HG02885 (cell line): ENCODE data around the gene POLR2M.

Source experiments
- ATAC-seq: cut with Tn5 transposase; IDR thresholded peaks from one replicate; pipeline ENCODE4 v1.9.1; 2021; ENCODE audit warnings: mild to moderate bottlenecking; ENCODE audit not compliant: unreplicated experiment, poor library complexity

Gene POLR2M

DNA sequence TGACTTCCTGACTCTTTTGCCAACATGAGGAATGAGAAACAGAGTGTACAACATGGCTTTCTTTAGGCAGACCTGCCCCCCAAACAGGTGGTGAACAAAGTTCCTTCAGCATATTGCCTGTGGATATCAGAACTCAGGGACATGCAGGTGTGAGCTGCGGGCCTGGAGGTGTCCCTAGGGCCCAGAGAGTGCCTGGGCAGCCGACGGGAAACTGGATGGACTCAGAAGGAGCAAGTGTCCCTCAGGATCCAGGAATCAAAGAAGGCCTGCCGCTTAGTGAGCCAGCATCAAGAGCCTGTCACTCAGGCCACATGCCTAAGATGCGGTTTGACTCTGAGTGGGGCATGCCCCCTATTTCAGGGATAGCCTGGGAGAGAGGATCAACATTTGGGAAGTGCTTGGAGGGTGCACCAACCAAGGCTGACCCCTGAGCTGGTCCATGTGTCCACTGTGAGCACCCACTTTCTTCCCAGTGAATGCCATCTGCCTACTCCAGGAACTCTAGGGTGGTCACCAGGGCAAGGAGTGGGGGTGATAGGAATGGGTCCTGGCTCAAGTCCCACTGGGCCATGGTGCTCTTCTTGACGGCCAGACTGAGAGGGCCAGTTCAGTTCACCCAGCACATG, 16.1 kb upstream of the POLR2M start:
- ATAC-seq = no peak

DNA sequence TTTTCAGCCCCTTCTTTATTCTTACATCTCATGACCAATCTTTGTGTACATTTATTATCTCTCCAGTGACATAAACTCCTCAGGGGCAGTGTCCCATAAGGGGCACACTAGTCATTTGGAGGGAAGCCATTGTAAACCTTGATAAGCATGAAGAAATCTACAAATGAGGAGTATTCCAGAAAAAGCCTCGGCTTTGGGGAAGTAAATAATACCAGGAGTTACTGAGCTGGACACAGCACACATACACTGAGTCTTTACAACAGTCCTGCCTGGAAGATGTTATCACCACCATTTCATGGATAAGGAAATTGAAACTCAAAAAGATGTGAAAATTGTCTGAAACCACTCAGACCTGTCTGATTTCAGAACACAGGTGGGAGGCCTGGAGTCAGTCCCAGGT, 15.4 kb upstream of the POLR2M start:
- ATAC-seq = no peak

DNA sequence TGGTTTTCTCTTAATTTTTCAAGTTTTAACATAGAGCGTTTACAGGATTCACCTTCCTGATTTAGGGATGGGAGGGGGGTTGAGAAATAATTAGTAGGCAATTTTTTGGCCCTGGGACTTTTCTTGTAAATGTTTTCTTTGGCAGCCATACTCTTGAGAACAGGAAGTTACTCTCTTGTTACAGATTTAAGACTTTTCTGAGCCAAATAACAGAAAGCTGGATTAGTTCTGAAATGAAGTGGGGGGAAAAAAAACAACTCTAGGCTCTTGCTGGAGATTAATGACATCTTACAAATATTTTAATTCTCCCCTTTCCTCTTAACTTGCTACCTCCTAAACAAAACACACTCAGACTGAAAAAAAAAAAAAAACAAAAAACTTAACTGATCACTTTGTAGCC, 13.8 kb upstream of the POLR2M start:
- no peak for ATAC-seq

DNA sequence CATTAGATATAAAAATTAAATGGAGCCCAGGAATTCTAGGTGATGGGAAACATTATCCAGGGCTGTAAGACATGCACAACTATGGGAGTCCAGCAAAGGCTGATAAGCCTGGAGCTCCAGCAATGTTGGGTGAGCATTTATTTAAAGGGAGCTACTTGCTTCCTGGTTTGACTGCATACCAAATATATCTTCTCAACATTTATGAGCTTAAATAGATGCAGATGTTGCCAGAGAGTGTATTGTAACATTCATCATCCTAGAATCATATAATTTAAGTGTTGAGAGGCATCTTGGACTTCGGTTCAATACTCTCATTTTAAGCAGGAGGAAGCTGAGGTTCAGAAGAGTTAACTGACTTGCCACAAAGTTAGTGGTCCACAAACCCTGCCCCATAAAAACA, 12.2 kb upstream of the POLR2M start:
- no peak for ATAC-seq

DNA sequence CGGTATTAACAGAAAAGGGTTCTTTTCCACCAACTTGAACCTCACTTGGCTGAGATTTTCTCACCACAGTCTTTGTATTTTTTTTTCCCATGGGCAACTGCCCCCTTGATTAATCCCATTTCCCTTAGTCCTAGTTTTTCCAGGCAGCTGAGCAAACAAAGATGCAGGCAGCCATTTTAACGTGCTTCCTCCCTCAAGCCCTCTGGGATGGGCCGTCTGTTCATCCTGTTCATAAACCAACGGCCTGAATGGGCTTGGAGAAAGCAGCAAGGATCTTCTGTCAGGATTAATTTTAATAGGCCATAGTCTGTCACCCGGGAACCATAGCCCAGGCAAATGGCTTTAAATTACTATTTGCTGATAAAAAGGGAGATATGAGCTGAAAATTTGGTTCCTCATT, 10.4 kb upstream of the POLR2M start:
- ATAC-seq = no peak

DNA sequence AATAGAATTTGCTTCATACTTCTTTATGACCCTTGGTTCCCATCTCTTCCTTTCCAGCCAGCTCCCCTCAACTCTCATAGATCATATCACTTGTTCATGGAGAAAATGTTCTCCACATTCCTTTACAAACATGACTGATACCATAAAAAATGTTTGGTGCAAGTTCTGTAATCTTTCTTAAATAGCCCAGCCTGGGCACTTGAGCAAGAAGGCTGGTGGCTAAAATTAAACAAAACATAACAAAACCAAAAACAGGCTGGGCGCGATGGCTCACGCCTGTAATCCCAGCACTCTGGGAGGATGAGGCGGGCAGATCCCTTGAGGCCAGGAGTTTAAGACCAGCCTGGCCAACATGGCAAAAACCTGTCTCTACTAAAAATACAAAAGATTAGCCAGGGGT, 8.9 kb upstream of the POLR2M start:
- no peak for ATAC-seq

DNA sequence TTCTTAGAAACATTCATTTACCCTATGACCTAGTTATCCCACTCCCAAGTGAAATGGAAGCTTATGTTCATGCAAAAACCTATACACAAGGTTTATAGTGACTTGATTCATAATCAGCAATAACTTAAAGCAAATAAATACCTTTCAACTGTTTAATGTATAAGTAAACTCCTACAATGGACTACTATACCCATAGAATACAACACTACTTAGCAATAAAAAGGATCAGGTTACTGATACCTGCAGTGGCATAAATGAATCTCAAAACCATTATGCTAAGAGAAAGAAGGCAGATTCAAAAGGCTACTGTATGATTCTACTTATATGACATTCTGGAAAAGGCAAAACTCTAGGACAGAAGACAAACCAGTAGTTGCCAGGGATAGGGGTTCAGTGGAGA, 8.3 kb upstream of the POLR2M start:
- ATAC-seq = no peak

DNA sequence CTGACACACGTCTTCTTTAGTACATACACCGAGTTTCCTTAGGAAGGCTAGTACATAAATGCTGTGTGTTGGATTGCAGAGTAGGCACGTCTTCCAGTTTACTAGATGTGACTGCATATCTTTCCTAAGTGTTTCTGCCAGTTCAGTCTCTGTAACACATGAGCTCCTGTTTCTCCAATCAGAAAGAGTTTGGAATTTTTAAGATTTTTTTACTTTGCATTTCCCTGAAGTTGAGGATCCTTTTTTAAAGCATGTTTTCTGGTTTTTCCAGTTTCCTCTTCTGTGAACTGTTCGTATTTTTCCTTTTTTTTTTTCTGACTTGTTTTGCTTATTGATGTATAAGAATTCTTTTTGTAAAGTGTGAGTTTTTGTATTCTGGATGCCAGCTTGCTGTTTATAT, 7.5 kb upstream of the POLR2M start:
- ATAC-seq = no peak

DNA sequence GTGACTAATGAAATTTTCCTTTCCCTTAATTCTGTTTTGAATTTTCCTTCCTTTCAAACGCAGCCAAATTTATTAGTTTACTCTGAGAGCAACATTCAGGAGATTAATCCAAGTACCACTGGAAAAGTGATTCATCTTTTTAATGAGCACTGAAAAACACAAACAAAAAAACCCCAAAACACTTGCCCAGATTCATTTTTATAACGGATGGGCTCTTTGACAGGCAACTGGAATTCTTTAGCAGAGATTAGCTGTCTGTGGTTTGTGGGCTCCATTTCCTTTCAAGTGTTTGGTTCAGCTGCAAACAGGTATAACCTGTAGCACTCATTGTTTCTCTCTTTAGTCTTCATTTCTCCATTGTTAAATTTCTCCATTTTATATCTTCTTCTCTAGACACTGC, 3.1 kb upstream of the POLR2M start:
- ATAC-seq = no peak

DNA sequence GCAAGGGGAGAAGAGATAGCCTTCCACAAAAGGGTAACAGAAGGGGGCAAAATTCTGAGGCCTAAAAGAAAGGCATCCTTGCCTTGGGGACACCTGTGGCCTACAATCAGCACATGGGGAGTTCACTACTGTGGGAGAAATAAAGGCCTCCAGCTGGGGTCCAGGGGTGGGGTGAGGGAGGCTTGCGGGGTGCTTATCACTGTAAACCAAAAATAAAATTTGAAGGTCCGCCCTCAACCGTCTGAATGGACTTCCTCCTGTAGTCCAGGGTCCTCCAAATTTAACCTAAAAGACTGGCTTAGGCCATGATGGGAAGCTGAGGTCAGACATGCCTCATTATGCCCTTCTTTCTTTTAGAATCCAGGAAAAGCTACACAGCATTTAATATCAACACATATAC, 2.1 kb upstream of the POLR2M start:
- no peak for ATAC-seq

DNA sequence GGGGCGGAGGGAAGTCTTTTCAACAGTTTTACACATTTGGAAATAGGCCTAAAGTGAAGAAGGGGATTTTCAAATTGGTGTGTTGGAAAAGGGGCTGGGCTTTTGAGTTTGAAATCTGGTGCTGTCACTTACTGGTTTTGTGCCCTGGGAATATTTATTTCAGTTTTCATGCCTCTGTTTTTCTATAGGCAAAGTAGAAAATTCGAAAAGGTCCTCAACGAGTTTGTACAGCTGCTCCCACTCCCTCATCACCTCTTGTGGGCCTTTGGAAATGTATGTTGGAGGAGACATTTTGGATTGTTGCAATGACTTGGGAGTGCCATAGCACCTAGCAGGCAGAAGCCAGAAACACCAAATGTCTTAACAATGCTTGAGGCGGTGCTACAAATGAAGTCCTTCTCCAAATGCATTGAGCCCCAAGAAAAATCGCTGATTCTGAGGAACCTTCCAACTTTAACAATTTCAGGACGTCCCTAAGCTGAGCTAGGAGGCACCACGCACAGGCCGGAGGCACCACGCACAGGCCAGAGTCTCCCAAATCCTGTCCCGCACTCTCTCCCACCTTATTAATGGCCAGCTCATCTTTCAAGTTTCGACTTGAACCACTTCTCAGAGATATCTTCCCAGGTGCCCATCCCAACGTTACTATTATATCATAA, 639 bp upstream of the POLR2M start:
- no peak for ATAC-seq

DNA sequence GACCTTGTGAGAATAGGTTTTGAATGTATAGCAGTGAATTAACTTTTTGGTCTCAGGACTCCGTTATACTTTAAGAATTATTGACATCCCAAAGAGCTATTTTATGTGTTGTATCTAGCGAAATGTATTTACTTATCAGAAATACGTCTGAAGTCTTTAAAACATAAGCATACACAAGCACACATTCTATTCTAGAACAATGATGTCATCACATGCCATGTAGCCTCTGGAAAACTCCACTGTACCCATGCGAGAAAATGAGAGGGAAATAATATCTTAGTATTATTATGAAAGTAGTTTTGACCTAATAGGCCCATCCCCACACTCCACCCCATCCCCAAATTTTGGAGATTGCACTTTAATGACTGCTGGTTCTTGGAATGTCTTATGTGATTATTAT, 1.5 kb downstream of the POLR2M start:
- ATAC-seq = no peak

DNA sequence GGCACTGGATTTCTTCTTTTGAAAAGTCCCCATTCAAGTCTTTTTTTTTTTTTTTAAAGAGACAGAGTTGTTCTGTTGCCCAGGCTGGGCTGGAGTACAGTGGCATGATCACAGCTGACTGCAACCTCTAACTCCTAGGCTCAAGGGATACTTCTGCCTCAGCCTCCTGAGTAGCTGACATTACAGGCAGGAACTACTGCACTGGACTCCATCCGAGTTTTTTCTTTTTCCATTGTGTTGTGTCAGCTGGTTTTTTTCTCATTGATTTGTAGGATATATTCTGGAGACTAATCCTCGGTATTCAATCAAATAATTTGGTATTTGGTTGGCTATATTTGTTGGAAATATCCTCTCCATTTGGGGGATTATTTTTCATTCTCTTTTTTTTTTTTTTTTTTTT, 11.8 kb downstream of the POLR2M start:
- ATAC-seq = no peak

DNA sequence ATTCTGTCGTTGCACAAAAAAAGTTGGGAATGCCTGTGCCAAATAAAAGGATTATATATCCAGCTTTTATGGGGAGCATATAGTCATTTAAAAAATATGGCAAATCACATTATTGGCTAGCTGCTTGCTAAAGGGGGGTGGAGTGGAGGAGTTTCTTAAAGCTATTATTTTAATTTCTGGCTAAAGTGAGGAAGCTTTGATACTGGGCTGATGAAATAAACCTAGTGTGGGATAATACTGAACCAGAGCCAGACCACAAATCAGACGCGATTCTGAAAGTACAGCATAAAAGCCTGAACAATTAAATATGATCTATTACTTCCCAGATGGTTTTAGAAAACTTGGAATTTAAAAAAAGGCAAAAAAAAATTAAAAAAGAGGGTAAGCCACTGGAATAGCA, 14.4 kb downstream of the POLR2M start:
- no peak for ATAC-seq

DNA sequence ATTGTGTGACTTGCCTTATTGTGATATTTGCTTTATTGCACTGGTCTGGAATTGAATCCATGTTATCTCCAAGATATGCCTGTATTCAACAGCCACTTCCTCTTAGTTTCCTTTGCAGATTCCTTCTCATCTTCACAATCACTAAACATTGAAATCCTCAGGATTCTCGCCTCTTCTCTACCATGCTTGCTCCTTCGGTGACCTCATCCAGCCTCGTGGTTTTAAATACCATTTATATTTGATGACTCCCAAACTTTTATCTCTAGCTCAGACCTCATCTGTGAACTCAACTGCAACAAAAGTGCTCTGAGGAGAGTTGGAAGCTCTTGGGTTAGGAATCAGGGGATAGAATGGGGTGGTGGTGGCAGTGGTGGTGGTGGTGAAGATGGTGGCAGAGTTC, 19.9 kb downstream of the POLR2M start:
- ATAC-seq = no peak

DNA sequence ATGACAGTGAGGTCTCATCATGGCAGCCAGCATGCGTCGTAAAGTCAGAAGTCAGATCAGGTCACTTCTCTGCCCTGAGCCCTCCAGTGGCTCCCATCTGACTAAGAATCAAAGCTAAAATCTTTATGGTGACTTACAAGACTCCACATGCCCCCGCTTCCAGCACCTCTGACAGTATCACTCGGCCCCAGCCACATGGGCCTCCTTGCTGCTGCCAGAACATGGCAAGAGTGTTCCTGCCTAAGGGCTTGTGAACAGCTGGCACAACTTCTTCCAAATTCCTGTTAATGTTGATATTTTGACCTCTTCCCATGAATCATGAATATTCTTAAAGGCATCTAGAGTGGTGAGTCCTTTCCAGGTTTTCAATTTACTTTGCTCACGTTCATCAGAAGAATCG, 20.5 kb downstream of the POLR2M start:
- ATAC-seq = no peak

DNA sequence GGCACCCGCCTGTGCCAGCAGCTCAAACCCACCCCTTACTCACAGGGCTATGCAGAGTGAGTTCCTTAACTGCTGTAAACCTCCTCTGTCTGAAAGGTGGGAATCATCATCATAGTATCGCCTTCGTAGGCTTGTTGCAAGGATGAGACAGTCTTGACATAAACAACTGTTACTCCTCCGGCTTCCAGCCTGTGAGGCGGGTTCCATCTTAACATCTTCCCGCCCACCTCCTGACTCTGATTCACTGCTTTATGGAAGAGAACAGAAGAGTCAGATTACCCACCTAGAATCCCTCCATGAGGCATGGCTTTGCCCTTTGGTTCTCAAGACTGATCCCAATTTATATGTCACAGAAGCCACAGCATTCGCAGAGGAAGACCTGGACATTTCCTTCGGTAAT, 21.9 kb downstream of the POLR2M start:
- ATAC-seq = no peak

DNA sequence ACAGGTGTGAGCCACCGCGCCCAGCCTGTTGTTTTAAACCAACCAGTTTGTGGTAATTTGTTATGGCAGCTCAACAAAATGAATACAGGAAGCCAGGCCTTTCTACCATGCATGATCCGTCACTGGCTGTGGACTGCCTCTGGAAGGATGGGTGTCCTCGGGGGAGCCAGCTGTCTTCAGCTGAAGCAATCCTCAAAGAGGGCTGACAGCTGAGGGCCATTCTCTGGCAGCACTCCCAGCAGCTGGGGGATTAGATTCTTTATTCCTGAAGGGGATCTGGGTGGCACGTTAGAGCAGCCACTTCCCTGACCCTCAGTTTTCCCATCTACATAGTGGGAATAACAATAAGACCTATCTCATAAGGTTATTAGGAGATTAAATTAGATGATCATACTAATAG, 24.4 kb downstream of the POLR2M start:
- ATAC-seq = no peak

DNA sequence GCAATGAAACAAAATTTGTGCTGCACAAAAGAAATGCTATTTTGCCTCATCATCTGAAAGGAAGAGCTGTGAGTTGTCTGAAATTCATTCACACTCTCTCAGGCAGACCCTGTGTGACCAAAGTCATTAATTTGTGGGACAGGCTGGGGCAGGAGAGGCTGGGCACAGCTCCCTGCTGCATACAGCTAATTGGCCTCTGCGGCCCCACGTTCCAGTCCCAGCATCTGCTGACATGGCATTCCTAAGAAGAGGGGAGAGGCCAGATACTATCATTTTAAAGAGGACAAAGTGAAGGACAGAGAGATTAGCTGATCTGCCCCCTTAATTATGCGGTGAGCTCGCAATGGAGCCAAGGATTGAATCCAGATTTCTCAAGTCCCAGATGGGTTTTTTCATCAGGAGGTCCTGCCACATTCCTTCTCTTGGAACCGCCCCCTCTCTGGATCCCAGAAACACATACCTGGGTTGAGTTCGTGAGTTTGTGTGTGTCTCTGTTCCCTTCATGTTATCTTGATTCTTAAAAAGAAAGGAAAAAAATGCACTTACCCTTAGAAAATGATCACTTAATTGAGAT, 25.1 kb downstream of the POLR2M start:
- ATAC-seq = no peak

DNA sequence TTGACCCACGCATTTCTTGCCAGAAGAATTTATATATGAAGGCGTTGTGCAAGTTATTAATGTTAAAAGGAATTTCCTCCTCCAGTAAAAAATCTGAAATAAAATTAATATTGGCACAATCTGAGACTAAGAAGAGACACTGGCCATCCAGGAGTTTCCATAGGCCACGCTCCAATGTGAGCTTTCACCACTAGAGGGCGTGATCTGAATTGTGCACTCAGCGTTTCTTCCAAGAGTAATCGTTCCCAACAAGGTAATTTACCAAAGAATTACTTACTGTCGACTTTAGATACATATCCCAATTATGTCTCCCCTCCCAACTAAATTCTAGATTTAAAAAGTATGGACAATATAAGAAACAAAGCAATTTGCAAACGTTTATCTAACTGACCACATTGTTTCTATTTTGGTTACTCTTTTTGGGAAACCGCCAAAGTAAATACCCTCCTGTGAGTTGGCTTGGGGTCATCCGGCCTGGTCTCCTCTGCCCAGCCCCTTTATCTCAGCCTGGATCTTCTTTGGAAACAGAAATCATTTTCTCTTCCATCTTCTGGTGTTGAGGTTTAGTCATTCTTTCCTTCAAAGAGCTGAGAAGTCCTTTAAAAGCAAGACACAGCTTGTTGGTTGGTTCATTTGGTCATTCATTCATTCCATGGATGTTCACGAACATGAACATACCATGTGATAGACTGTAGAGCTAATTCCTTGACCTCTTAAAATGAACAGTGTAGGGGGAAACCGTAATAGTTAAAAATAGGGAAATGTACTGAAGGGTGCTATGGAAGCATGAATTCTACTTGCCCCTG, 26.2 kb downstream of the POLR2M start:
- no peak for ATAC-seq

DNA sequence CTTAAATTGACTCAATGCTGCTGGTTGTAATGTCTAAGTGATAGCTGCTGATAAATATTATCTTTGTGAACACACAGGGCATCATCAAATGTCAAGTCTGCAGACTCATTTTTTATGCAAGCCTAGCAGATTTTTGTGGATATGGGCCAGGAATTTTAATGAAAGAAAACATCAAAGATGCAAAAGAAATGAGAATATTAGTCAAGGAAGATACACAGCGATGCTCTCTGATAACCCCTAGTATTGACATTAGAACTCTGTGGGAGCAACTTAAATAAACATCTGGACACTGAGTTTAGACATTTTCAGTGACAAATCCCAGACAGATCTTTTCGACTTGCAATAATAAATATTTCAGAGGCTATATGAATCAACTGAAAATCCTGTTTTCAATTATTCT, 28.3 kb downstream of the POLR2M start:
- ATAC-seq = no peak
